ENCODE data around the gene HBA1.
"Not testable (repeated sequence)": the region's sequence is repeated elsewhere in the genome, so short reads cannot be mapped to it uniquely, and the experiment has no call there.

HBA1 gene

DNA sequence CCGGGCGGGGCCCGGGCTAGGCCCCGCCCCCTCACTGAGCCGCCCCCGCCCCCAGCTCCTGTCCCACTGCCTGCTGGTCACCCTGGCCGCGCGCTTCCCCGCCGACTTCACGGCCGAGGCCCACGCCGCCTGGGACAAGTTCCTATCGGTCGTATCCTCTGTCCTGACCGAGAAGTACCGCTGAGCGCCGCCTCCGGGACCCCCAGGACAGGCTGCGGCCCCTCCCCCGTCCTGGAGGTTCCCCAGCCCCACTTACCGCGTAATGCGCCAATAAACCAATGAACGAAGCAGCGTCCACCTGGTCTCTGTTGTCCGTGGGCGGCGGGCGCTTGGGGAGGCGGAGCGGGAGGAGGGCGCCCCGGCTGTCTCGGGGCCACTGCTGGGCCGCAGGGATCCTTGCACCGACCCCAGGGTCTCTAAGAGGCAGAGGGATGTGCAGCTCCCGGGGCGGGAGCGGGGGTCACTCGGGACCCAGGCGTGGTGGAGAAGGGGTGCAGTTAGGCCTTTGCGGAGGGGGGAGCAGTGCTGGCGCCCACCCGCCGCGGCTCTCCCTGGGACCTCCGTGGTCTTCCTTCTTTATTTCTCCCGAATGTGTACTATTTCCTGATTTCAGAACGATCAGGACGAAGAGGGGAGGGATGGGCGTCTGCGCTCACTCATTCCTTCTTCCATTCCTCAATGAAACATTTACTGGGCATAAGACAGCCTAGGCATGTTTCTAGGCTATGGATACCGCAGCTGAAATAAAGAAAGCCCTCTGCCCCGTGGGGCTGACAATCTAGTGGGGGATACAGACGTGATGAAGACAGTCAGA, 22.1 kb upstream of the HBA1 start:
- in situ Hi-C loops (cut with HindIII; ENCODE audit: low pct_ligation_motif_present, low pct_unique_long_range_greater_than_20kb, low sequenced_read_pairs), result no loop called here
- DNase-seq, result peak; percentile 52

DNA sequence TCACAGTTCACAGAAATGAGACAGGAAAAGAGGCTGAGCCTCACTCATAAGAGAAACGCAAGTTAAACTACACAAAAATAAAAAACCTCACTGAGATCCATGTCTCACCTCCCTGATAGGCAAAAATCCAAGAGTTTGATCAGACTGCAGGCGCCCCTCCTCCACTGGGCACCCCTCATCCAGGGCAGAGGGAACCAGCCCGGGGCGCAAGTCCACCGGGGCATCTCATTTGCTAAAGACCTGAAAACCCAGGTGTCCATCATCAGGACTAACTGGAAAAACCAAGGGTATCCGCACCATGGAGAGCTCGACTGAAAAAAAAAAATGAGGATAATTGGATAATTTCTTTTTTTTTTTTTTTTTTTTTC, 21.5 kb upstream of the HBA1 start:
- no peak for DNase-seq
- in situ Hi-C loops (cut with HindIII; ENCODE audit: low pct_ligation_motif_present, low pct_unique_long_range_greater_than_20kb, low sequenced_read_pairs), result no loop called here

- no peak for DNase-seq
- in situ Hi-C loops (cut with HindIII; ENCODE audit: low pct_ligation_motif_present, low pct_unique_long_range_greater_than_20kb, low sequenced_read_pairs), result no loop called here
Observed at GRCh38 chr16:159136-159849, 17.2 kb upstream of the HBA1 start.

DNA sequence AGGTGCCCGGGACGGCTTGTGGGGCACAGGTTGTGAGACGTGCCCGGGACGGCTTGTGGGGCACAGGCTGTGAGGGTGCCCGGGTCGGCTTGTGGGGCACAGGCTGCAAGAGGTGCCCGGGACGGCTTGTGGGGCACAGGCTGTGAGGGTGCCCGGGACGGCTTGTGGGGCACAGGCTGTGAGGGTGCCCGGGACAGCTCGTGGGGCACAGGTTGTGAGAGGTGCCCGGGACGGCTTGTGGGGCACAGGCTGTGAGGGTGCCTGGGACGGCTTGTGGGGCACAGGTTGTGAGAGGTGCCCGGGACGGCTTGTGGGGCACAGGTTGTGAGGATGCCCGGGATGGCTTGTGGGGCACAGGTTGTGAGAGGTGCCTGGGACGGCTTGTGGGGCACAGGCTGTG, 16.2 kb upstream of the HBA1 start:
- DNase-seq; in situ Hi-C loops (cut with HindIII; ENCODE audit: low pct_ligation_motif_present, low pct_unique_long_range_greater_than_20kb, low sequenced_read_pairs): not testable (repeated sequence)

- no peak for DNase-seq
- in situ Hi-C loops (cut with HindIII; ENCODE audit: low pct_ligation_motif_present, low pct_unique_long_range_greater_than_20kb, low sequenced_read_pairs), result no loop called here
Observed at GRCh38 chr16:160691-161190, 15.7 kb upstream of the HBA1 start.

GRCh38 chr16:162271-162991, 14.0 kb upstream of the HBA1 start:
- in situ Hi-C loops (cut with HindIII; ENCODE audit: low pct_ligation_motif_present, low pct_unique_long_range_greater_than_20kb, low sequenced_read_pairs), result no loop called here

DNA sequence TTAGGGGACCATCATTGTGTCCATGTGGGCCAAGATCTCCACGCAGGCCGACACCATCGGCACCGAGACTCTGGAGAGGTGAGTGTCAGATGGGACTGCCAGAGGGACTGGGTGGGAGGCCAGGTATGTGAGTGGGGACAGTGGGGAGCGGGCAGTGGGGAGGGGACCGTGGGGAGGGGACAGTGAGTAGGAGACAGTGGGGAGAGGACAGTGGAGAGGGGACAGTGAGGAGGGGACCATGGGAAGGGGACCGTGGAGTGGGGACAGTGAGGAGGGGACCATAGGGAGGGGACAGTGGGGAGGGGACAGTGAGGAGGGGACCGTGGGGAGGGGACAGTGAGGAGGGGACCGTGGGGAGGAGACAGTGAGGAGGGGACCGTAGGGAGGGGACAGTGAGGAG, 13.3 kb upstream of the HBA1 start:
- DNase-seq; in situ Hi-C loops (cut with HindIII; ENCODE audit: low pct_ligation_motif_present, low pct_unique_long_range_greater_than_20kb, low sequenced_read_pairs): not testable (repeated sequence)

More at GRCh38 chr16:162271-162991, 14.0 kb upstream of the HBA1 start:
- no peak for DNase-seq

DNA sequence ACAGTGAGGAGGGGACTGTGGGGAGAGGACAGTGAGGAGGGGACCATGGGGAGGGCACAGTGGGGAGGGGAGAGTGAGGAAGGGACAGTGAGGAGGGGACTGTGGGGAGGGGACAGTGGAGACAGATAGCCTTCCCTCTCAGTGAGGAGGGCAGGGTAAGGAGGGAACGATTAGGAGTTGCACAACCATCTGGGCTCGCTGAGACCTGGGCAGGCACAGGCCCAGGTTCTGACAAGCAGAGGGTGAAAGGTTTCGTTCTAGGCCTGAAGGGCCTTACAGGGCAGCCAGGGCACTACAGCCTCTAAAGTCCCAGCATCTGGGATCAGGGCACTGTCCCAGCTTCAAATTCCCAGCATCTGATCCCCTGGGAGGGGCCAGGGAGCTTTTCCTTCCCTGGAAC, 12.8 kb upstream of the HBA1 start:
- DNase-seq; in situ Hi-C loops (cut with HindIII; ENCODE audit: low pct_ligation_motif_present, low pct_unique_long_range_greater_than_20kb, low sequenced_read_pairs): not testable (repeated sequence)

DNA sequence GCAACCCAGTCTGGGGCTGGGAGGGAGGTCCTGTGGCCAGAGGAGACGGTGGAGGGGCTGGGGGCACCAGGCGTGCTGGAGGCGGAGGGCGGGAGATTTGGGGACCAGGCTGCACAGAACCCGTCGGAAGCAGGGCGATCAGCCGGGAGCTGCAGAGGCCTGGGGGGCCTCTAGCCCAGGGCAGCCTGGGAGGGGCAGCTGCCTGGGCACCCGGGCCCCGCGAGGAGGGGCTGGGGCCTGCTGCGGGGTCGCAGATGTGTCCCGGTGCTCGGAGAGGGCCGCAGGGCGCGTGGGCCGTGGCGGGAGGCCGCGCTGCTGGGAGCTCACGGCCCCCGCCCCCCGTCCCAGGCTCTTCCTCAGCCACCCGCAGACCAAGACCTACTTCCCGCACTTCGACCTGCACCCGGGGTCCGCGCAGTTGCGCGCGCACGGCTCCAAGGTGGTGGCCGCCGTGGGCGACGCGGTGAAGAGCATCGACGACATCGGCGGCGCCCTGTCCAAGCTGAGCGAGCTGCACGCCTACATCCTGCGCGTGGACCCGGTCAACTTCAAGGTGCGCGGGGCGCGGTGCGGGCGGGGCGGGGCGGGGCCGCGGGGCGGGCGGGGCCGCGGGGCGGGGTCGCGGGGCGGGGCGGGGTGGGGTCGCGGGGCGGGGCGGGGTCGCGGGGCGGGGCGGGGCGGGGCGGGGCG, 12.2 kb upstream of the HBA1 start:
- in situ Hi-C loops (cut with HindIII; ENCODE audit: low pct_ligation_motif_present, low pct_unique_long_range_greater_than_20kb, low sequenced_read_pairs); DNase-seq: not testable (repeated sequence)

GRCh38 chr16:164827-165538, 11.5 kb upstream of the HBA1 start:
- DNase-seq, result no peak
- in situ Hi-C loops (cut with HindIII; ENCODE audit: low pct_ligation_motif_present, low pct_unique_long_range_greater_than_20kb, low sequenced_read_pairs), result no loop called here

DNA sequence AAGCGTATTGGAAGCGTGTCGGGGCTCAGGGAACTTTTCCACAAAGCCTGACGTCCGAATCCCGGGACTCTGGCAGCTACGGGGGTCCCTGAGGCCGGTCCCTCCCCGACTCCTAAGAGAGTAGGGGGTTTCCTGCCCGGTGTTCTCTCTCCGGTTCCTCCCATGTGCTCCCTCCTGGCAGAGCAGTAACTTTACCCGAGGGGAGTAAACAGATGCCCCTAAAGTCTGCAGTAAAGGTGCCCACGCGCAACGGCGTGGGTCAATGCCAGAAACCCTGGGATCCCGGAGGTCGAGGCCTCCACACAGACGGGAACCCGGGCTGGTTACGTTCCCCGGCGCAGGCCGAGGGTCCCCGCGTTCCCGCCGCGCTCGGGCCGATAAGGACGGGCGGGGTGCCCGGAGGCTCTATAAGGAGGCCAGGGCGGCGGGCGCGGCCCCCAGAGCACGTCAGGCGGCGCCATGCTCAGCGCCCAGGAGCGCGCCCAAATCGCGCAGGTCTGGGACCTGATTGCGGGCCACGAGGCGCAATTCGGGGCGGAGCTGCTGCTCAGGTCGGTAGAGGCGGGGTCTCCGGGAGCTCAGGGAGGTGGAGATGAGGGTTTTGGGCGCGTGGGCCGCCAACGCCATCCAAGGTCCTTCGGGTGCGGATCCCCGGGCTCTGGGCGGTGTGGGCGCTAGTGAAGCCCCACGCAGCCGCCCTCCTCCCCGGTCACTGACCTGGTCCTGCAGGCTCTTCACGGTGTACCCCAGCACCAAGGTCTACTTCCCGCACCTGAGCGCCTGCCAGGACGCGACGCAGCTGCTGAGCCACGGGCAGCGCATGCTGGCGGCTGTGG, 10.7 kb upstream of the HBA1 start, which contains the start of gene HBM:
HBM (plus strand) TSS at position 440 of the 836 bp plus-strand sequence; CDS start at position 460, 20 bp downstream.
- DNase-seq, result no peak
- in situ Hi-C loops (cut with HindIII; ENCODE audit: low pct_ligation_motif_present, low pct_unique_long_range_greater_than_20kb, low sequenced_read_pairs), result no loop called here

- DNase-seq, result no peak
- in situ Hi-C loops (cut with HindIII; ENCODE audit: low pct_ligation_motif_present, low pct_unique_long_range_greater_than_20kb, low sequenced_read_pairs), result no loop called here
Observed at GRCh38 chr16:166375-167121, 9.9 kb upstream of the HBA1 start.

DNA sequence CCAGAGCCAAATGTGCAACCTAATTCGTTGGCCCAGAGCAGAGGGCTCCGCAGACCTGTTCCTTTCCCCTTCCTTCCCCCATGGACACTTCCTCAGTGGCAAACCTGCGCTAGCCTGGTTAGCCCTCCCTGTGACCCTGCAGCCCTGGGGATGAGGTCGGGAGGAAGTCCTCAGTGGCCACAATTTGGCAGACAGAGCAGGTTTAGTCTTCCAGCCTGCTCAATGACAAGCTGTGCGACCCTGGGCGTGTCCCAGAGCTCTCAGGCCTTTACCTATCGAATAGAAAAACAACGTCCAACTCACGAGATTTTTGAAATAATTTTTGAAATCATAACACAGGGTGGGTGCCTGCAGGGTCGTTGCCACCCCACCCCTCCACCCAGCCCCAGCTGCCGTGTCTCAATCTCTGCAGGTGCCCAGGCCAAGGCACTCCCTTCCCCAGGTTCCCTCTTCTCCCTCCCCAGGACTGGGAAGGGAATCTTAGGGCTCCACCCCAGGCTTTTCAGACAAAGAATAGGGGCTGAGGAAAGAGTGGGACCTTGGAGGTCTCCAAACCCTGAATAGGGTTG, 9.3 kb upstream of the HBA1 start:
- DNase-seq, result no peak
- in situ Hi-C loops (cut with HindIII; ENCODE audit: low pct_ligation_motif_present, low pct_unique_long_range_greater_than_20kb, low sequenced_read_pairs), result no loop called here

- in situ Hi-C loops (cut with HindIII; ENCODE audit: low pct_ligation_motif_present, low pct_unique_long_range_greater_than_20kb, low sequenced_read_pairs), result no loop called here
- DNase-seq, result no peak
Observed at GRCh38 chr16:168424-168823, 8.1 kb upstream of the HBA1 start.

GRCh38 chr16:169014-169413, 7.5 kb upstream of the HBA1 start:
- in situ Hi-C loops (cut with HindIII; ENCODE audit: low pct_ligation_motif_present, low pct_unique_long_range_greater_than_20kb, low sequenced_read_pairs), result no loop called here

GRCh38 chr16:170088-170507, 6.4 kb upstream of the HBA1 start:
- in situ Hi-C loops (cut with HindIII; ENCODE audit: low pct_ligation_motif_present, low pct_unique_long_range_greater_than_20kb, low sequenced_read_pairs), result not testable (repeated sequence)
- DNase-seq, result peak; percentile 47

More at GRCh38 chr16:169014-169413, 7.5 kb upstream of the HBA1 start:
- no peak for DNase-seq

Measured in ACHN (cell line).